K562 (cell line): ENCODE measurements around the gene CCR5AS.

ENCODE experiments used
- ARID1B ChIP-seq: fragments of 450-650 bp; IDR thresholded peaks from 2 replicates; pipeline ENCODE4 v1.6.1; 2016; ENCODE audit warnings: antibody characterized with exemption, mild to moderate bottlenecking, inconsistent platforms
- CAMTA2 ChIP-seq: fragments of 250-450 bp; sonication (Bioruptor Pico); conservative IDR thresholded peaks from 2 replicates; pipeline ENCODE4 v1.5.1; 2022
- FOXM1 ChIP-seq, 2 experiments: fragments of 450-650 bp in 1 of 2; sonication (generic) in 1 of 2; formaldehyde crosslinking in 1 of 2; IDR thresholded peaks; 2 replicates each; pipeline versions ENCODE4 v1.6.1 to v1.9.0; 2017 to 2022; ENCODE audit warnings: low read depth in 2 of 2, mild to moderate bottlenecking in 2 of 2, missing genetic modification reagents in 1 of 2, moderate library complexity in 1 of 2
- GATA2 ChIP-seq: sonication (generic); formaldehyde crosslinking; IDR thresholded peaks from 2 replicates; pipeline ENCODE4 v1.4.0; 2020; ENCODE audit warnings: mild to moderate bottlenecking, missing genetic modification reagents
- KDM5B ChIP-seq: fragments of 200-600 bp; sonication (generic); IDR thresholded peaks from 2 replicates; pipeline ENCODE4 v1.6.1; 2012; ENCODE audit warnings: low read depth, mild to moderate bottlenecking, moderate library complexity, low read length, control low read depth, inconsistent platforms; ENCODE audit not compliant: insufficient replicate concordance
- L3MBTL2 ChIP-seq: fragments of 450-650 bp; IDR thresholded peaks from 2 replicates; pipeline ENCODE4 v1.6.1; 2016; ENCODE audit warnings: mild to moderate bottlenecking, moderate library complexity
- MTA1 ChIP-seq: fragments of 450-650 bp; IDR thresholded peaks from 2 replicates; pipeline ENCODE4 v1.6.1; 2017; ENCODE audit warnings: borderline replicate concordance
- NONO ChIP-seq, 2 experiments: fragments of 200-400 bp in 1 of 2; fragments of 450-650 bp in 1 of 2; formaldehyde crosslinking in 1 of 2; IDR thresholded peaks; 2 replicates each; pipeline ENCODE4 v1.6.1; 2017; ENCODE audit warnings: low read depth in 2 of 2, mild to moderate bottlenecking in 2 of 2, moderate library complexity in 2 of 2, low read length in 1 of 2
- OTX1 ChIP-seq: fragments of 450-650 bp; formaldehyde crosslinking; IDR thresholded peaks from 2 replicates; pipeline ENCODE4 v1.4.0; 2022; ENCODE audit warnings: mild to moderate bottlenecking
- POLR2A ChIP-seq: fragments of 450-650 bp; conservative IDR thresholded peaks from 2 replicates; pipeline ENCODE4 v1.6.1; 2016
- RBBP5 ChIP-seq: fragments of 200-600 bp; sonication (generic); IDR thresholded peaks from 2 replicates; pipeline ENCODE4 v1.6.1; 2012; ENCODE audit warnings: borderline replicate concordance, mild to moderate bottlenecking, low read length, control low read depth, inconsistent platforms; ENCODE audit not compliant: insufficient read depth, poor library complexity, severe bottlenecking
- SMC3 ChIP-seq: conservative IDR thresholded peaks from 2 replicates; pipeline ENCODE4 v1.6.1; 2011; ENCODE audit warnings: low read depth, low read length, improper control_type of control experiment; ENCODE audit not compliant: insufficient read depth
- SUPT5H ChIP-seq: fragments of 450-650 bp; IDR thresholded peaks from 2 replicates; pipeline ENCODE4 v1.6.1; 2016
- TARDBP ChIP-seq: fragments of 450-650 bp; IDR thresholded peaks from 2 replicates; pipeline ENCODE4 v1.6.1; 2016
- TBL1XR1 ChIP-seq, 2 experiments: IDR thresholded peaks; 2 replicates each; pipeline ENCODE4 v1.6.1; 2012; ENCODE audit warnings: improper control_type of control experiment in 2 of 2, low read length in 2 of 2, mild to moderate bottlenecking in 1 of 2
- TCFL5 ChIP-seq: fragments of 250-450 bp; sonication (Bioruptor Pico); conservative IDR thresholded peaks from 2 replicates; pipeline ENCODE4 v1.6.1; 2021; ENCODE audit warnings: mild to moderate bottlenecking, moderate library complexity, matching md5 sums
- ZNF324 ChIP-seq: fragments of 250-450 bp; sonication (Bioruptor Pico); IDR thresholded peaks from 2 replicates; pipeline ENCODE4 v1.4.0; 2020; ENCODE audit warnings: mild to moderate bottlenecking
- ZNF644 ChIP-seq: fragments of 200-800 bp; sonication (Bioruptor generic); IDR thresholded peaks from 2 replicates; pipeline ENCODE4 v1.6.1; 2016; ENCODE audit warnings: low read depth, missing genetic modification characterization, missing compliant biosample characterization
- ZNF668 ChIP-seq: fragments of 250-450 bp; sonication (Bioruptor Pico); IDR thresholded peaks from 2 replicates; pipeline ENCODE4 v1.8.0; 2022; ENCODE audit warnings: mild to moderate bottlenecking, inconsistent platforms
- ZNF76 ChIP-seq: fragments of 250-450 bp; sonication (Bioruptor Pico); IDR thresholded peaks from 2 replicates; pipeline ENCODE4 v1.4.0; 2020; ENCODE audit warnings: mild to moderate bottlenecking, moderate library complexity, borderline replicate concordance
- TF ChIP-seq, protein P1 (sequence below): conservative IDR thresholded peaks from 2 replicates; pipeline ENCODE4 v1.6.1; 2011; ENCODE audit warnings: low read depth, mild to moderate bottlenecking, low read length; ENCODE audit not compliant: control insufficient read depth
- TF ChIP-seq, protein P2 (sequence below): fragments of 250-450 bp; sonication (Bioruptor Pico); IDR thresholded peaks from 2 replicates; pipeline ENCODE4 v1.8.0; 2021; ENCODE audit warnings: mild to moderate bottlenecking, moderate library complexity
- TF ChIP-seq, protein P3 (sequence below): fragments of 250-450 bp; sonication (Bioruptor Pico); IDR thresholded peaks from 2 replicates; pipeline ENCODE4 v1.8.0; 2022; ENCODE audit warnings: moderate library complexity, mild to moderate bottlenecking, inconsistent platforms
- TF ChIP-seq, protein P4 (sequence below): sonication (generic); formaldehyde crosslinking; IDR thresholded peaks from 2 replicates; pipeline ENCODE4 v1.8.0; 2022; ENCODE audit warnings: mild to moderate bottlenecking, missing genetic modification reagents

Gene CCR5AS

GRCh38 chr3:46406788-46407611 is at the start of gene CCR5AS, which contains the start of gene CCRL2 (continued):
- TF ChIP-seq ZNF668 (CRISPR knock-in tag) (peak; percentile 83; the same call in 1 of the 2 replicates), CAMTA2 (CRISPR knock-in tag) (no peak), OTX1 (CRISPR knock-in tag) (peak; percentile 77; the same call in 1 of the 2 replicates), ZNF644 (peak; percentile 85), ZNF324 (CRISPR knock-in tag) (peak; percentile 60; the same call in 1 of the 2 replicates), POLR2A (peak; percentile 68), ZNF76 (CRISPR knock-in tag) (peak; percentile 89), GATA2 (peak; percentile 94), NONO (IDR thresholded peaks at IDR 0.05; ENCODE audit: low read depth in 2 of 2, low read length in 1 of 2) (0 out of 4 replicates have a peak, but pooled peaks of 1 of the 2 experiments have one; percentile 37), L3MBTL2 (peak; percentile 99), TBL1XR1 (IDR thresholded peaks at IDR 0.05; ENCODE audit: low read length in 2 of 2) (peak; percentile 88 to 90; a peak in 3 of 4 replicates), SUPT5H (peak; percentile 61), ARID1B (peak; percentile 99), TARDBP (peak; percentile 93), KDM5B (peak; percentile 32), TCFL5 (CRISPR knock-in tag) (peak; percentile 74; the same call in 1 of the 2 replicates), SMC3 (0 out of 2 replicates have a peak, but pooled peaks have one; percentile 9), RBBP5 (peak; percentile 91), MTA1 (peak; percentile 61), FOXM1 (IDR thresholded peaks at IDR 0.05; ENCODE audit: low read depth) (peak; percentile 78), FOXM1 (CRISPR knock-in tag; IDR thresholded peaks at IDR 0.05; ENCODE audit: low read depth) (0 out of 2 replicates have a peak, but pooled peaks have one; percentile 26)
- TF ChIP-seq, protein P1, sequence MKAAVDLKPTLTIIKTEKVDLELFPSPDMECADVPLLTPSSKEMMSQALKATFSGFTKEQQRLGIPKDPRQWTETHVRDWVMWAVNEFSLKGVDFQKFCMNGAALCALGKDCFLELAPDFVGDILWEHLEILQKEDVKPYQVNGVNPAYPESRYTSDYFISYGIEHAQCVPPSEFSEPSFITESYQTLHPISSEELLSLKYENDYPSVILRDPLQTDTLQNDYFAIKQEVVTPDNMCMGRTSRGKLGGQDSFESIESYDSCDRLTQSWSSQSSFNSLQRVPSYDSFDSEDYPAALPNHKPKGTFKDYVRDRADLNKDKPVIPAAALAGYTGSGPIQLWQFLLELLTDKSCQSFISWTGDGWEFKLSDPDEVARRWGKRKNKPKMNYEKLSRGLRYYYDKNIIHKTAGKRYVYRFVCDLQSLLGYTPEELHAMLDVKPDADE = peak; percentile 53; the same call in 1 of the 2 replicates
- TF ChIP-seq, protein P2, sequence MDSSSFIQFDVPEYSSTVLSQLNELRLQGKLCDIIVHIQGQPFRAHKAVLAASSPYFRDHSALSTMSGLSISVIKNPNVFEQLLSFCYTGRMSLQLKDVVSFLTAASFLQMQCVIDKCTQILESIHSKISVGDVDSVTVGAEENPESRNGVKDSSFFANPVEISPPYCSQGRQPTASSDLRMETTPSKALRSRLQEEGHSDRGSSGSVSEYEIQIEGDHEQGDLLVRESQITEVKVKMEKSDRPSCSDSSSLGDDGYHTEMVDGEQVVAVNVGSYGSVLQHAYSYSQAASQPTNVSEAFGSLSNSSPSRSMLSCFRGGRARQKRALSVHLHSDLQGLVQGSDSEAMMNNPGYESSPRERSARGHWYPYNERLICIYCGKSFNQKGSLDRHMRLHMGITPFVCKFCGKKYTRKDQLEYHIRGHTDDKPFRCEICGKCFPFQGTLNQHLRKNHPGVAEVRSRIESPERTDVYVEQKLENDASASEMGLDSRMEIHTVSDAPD (CRISPR knock-in tag) = peak; percentile 53; the same call in 1 of the 2 replicates
- TF ChIP-seq, protein P3, sequence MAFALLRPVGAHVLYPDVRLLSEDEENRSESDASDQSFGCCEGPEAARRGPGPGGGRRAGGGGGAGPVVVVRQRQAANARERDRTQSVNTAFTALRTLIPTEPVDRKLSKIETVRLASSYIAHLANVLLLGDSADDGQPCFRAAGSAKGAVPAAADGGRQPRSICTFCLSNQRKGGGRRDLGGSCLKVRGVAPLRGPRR (CRISPR knock-in tag) = 0 out of 2 replicates have a peak, but pooled peaks have one; percentile 16
- TF ChIP-seq, protein P4, sequence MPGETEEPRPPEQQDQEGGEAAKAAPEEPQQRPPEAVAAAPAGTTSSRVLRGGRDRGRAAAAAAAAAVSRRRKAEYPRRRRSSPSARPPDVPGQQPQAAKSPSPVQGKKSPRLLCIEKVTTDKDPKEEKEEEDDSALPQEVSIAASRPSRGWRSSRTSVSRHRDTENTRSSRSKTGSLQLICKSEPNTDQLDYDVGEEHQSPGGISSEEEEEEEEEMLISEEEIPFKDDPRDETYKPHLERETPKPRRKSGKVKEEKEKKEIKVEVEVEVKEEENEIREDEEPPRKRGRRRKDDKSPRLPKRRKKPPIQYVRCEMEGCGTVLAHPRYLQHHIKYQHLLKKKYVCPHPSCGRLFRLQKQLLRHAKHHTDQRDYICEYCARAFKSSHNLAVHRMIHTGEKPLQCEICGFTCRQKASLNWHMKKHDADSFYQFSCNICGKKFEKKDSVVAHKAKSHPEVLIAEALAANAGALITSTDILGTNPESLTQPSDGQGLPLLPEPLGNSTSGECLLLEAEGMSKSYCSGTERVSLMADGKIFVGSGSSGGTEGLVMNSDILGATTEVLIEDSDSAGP (CRISPR knock-in tag) = 0 out of 2 replicates have a peak, but pooled peaks have one; percentile 16
